GM06990 (cell line): ENCODE measurements around the gene HDHD3.

ENCODE experiments used
- DNase-seq: peaks from one replicate; pipeline ENCODE4 v3.0.0-alpha.2; 2011; ENCODE audit not compliant: insufficient read length; ENCODE audit errors: extremely low read depth
- H3K27me3 ChIP-seq: replicated peaks from 2 replicates; pipeline ENCODE4 v1.6.0; 2011; ENCODE audit warnings: low read length; ENCODE audit not compliant: control insufficient read depth, insufficient read depth
- H3K36me3 ChIP-seq: 2 replicates; pipeline ENCODE4 v1.5.1; 2011; ENCODE audit warnings: low read length; ENCODE audit not compliant: control insufficient read depth, insufficient read depth
- H3K4me3 ChIP-seq: replicated peaks from 2 replicates; pipeline ENCODE4 v1.5.1; 2011; ENCODE audit warnings: low read depth, mild to moderate bottlenecking, control low read depth, low read length
- CTCF ChIP-seq: IDR thresholded peaks from 2 replicates; pipeline ENCODE4 v1.5.1; 2011; ENCODE audit warnings: low read length, control low read depth, mild to moderate bottlenecking, inconsistent platforms; ENCODE audit not compliant: insufficient read depth, poor library complexity, severe bottlenecking

The HDHD3 gene

GRCh38 chr9:113375057-113376023 lies 1.4 kb downstream of the HDHD3 start:
- H3K4me3 ChIP-seq: peak overlapping the region; percentile 32; the same call in 1 of the 2 replicates
- no peak for DNase-seq
- peaks cover 10% of the 10 kb centered on the region for H3K36me3 ChIP-seq
- H3K27me3 ChIP-seq: no peaks in the 10 kb centered on the region
- no peak for TF ChIP-seq CTCF

GRCh38 chr9:113373676-113374392 lies 3.0 kb downstream of the HDHD3 start:
- H3K4me3 ChIP-seq: no peak overlapping the region
- no peak for TF ChIP-seq CTCF
- H3K36me3 ChIP-seq: peaks cover 10% of the 10 kb centered on the region
- DNase-seq: no peak
- H3K27me3 ChIP-seq: no peaks in the 10 kb centered on the region

GRCh38 chr9:113373256-113373655 lies 3.5 kb downstream of the HDHD3 start:
- H3K27me3 ChIP-seq: no peaks in the 10 kb centered on the region
- TF ChIP-seq CTCF: no peak
- peaks cover 10% of the 10 kb centered on the region for H3K36me3 ChIP-seq
- DNase-seq: no peak
- no peak overlapping the region for H3K4me3 ChIP-seq

GRCh38 chr9:113372059-113372458 lies 4.7 kb downstream of the HDHD3 start:
- H3K36me3 ChIP-seq: peaks cover 10% of the 10 kb centered on the region
- H3K27me3 ChIP-seq: no peaks in the 10 kb centered on the region
- TF ChIP-seq CTCF: no peak
- H3K4me3 ChIP-seq: no peak overlapping the region
- DNase-seq: no peak

- no peak for DNase-seq
- no peak for TF ChIP-seq CTCF
- H3K4me3 ChIP-seq: no peak overlapping the region
- peaks cover 10% of the 10 kb centered on the region for H3K36me3 ChIP-seq
- H3K27me3 ChIP-seq: no peaks in the 10 kb centered on the region
Observed at GRCh38 chr9:113370806-113371325, 5.9 kb downstream of the HDHD3 start.
